PC-9 (cell line): Measurements from ENCODE around the gene TNK2. TPM values are rescaled to one million over a fixed set of nuclear protein-coding genes. Genes with fewer than 3 reads are reported as not detected.

ENCODE experiments used
- BruUV-seq: library from RNA; stranded (reverse); fragments of 400-500 nt; replicated peaks from 2 replicates; lab custom pipeline; 2021; lab: Mats Ljungman, UMichigan
- CTCF ChIA-PET: fragments of 300-600 bp; sonication (Branson Sonifier 250); formaldehyde crosslinking; loops from one replicate; lab custom pipeline; 2022; ENCODE audit warnings: antibody characterized with exemption; lab: Charles Lee
- POLR2A ChIA-PET: fragments of 300-600 bp; sonication (Branson Sonifier 250); formaldehyde crosslinking; loops from one replicate; lab custom pipeline; 2022; ENCODE audit warnings: antibody characterized with exemption; ENCODE audit not compliant: unreplicated experiment; lab: Charles Lee
- DNase-seq, 2 experiments: peaks; one replicate each; pipeline versions ENCODE4 v3.0.0 to v3.0.0-alpha.2; 2015 to 2022; ENCODE audit warnings: mixed read lengths in 1 of 2
- H2AFZ ChIP-seq: fragments of 200-600 bp; sonication (generic); 2 replicates; pipeline ENCODE4 v1.8.1; 2017; ENCODE audit warnings: antibody characterized with exemption
- H3F3A ChIP-seq: fragments of 200-600 bp; sonication (generic); 2 replicates; pipeline ENCODE4 v1.8.1; 2017; ENCODE audit warnings: antibody characterized with exemption, mild to moderate bottlenecking, low read depth; ENCODE audit not compliant: insufficient read depth
- H3K27ac ChIP-seq: fragments of 200-600 bp; sonication (generic); 2 replicates; pipeline ENCODE4 v1.6.1; 2016; ENCODE audit warnings: mixed run types
- H3K27me3 ChIP-seq: fragments of 200-600 bp; sonication (generic); 2 replicates; pipeline ENCODE4 v1.6.1; 2016; ENCODE audit warnings: low read depth, mixed run types; ENCODE audit not compliant: insufficient read depth
- H3K36me3 ChIP-seq: fragments of 200-600 bp; sonication (generic); 2 replicates; pipeline ENCODE4 v1.6.1; 2016; ENCODE audit warnings: low read depth, mixed run types
- H3K4me1 ChIP-seq: fragments of 200-600 bp; sonication (generic); replicated peaks from 2 replicates; pipeline ENCODE4 v1.6.1; 2016; ENCODE audit warnings: mixed run types; ENCODE audit not compliant: insufficient read depth
- H3K4me2 ChIP-seq: fragments of 200-600 bp; sonication (generic); 2 replicates; pipeline ENCODE4 v1.6.1; 2017; ENCODE audit warnings: mixed run types
- H3K4me3 ChIP-seq: fragments of 200-600 bp; sonication (generic); 2 replicates; pipeline ENCODE4 v1.6.1; 2016; ENCODE audit warnings: mixed run types
- H3K79me2 ChIP-seq: fragments of 200-600 bp; sonication (generic); 2 replicates; pipeline ENCODE4 v1.6.1; 2017; ENCODE audit warnings: low read depth, mixed run types
- H3K9me2 ChIP-seq: fragments of 200-600 bp; sonication (generic); 2 replicates; pipeline ENCODE4 v1.8.1; 2017; ENCODE audit warnings: mild to moderate bottlenecking; ENCODE audit not compliant: insufficient read depth
- H3K9me3 ChIP-seq: fragments of 200-600 bp; sonication (generic); 2 replicates; pipeline ENCODE4 v1.8.1; 2016; ENCODE audit warnings: low read depth; ENCODE audit not compliant: insufficient read depth
- H4K20me1 ChIP-seq: fragments of 200-600 bp; sonication (generic); 2 replicates; pipeline ENCODE4 v1.8.1; 2017; ENCODE audit not compliant: insufficient read depth
- CTCF ChIP-seq: fragments of 200-600 bp; sonication (generic); conservative IDR thresholded peaks from 2 replicates; pipeline ENCODE4 v1.6.1; 2017; ENCODE audit warnings: mixed run types, antibody characterized with exemption, mild to moderate bottlenecking, moderate library complexity
- EZH2 ChIP-seq: fragments of 200-600 bp; sonication (generic); IDR thresholded peaks from 2 replicates; pipeline ENCODE4 v1.8.0; 2017; ENCODE audit warnings: antibody characterized with exemption, low read depth
- intact Hi-C: fragments of 100-400 bp; cut with micrococcal nuclease; formaldehyde crosslinking; loops from one replicate; pipeline ENCODE4 v1.10.0; 2022; ENCODE audit not compliant: unreplicated experiment
- total RNA-seq: library from RNA; stranded (reverse); gene quantifications from 2 replicates; pipeline ENCODE4 v1.2.3, GENCODE V29; 2021

The TNK2 gene
- total RNA-seq, 1 experiment from 2014 or later: 118 TPM

- Histone ChIP-seq H3K4me1 (peaks cover 54% of the 10 kb centered on the region), H3K4me3 (peak overlapping the region; percentile 43; the same call in 1 of the 2 replicates), H3F3A (peaks cover 12% of the 10 kb centered on the region; the same call in 1 of the 2 replicates), H2AFZ (no peak overlapping the region), H4K20me1 (no peaks in the 10 kb centered on the region), H3K36me3 (peaks cover 21% of the 10 kb centered on the region; the same call in 1 of the 2 replicates), H3K79me2 (peaks cover 45% of the 10 kb centered on the region), H3K9me3 (no peaks in the 10 kb centered on the region), H3K4me2 (peak overlapping the region; percentile 81), H3K27ac (peak overlapping the region; percentile 87), H3K9me2 (no peaks in the 10 kb centered on the region), H3K27me3 (no peaks in the 10 kb centered on the region)
- no TSS peak for BruUV-seq
- no peak for TF ChIP-seq EZH2
- no peak for TF ChIP-seq CTCF
- DNase-seq: peak; percentile 90 to 91
- ChIA-PET CTCF (interaction anchor here (1.3 kb wide), 1 partner anchor 24 kb away, joined by 8 read pairs; no protein-coding TSS in a partner anchor), POLR2A (interaction anchor here (0.6 kb wide), 1 partner anchor 541 kb away, joined by 3 read pairs; no protein-coding TSS in a partner anchor)
- intact Hi-C loops: loop anchor here (2.0 kb wide), 1 partner anchor 44 kb away; no protein-coding TSS in a partner anchor
Observed at GRCh38 chr3:195870442-195870841, 37.9 kb downstream of the TNK2 start.

GRCh38 chr3:195869413-195870001 lies 38.8 kb downstream of the TNK2 start:
- Histone ChIP-seq H3K9me3 (no peaks in the 10 kb centered on the region), H3K79me2 (peaks cover 42% of the 10 kb centered on the region), H3K27me3 (no peaks in the 10 kb centered on the region), H4K20me1 (no peaks in the 10 kb centered on the region), H3K4me1 (peaks cover 51% of the 10 kb centered on the region), H3K9me2 (no peaks in the 10 kb centered on the region), H3K27ac (peak overlapping the region; percentile 87; the same call in 1 of the 2 replicates), H3K4me3 (no peak overlapping the region), H3K36me3 (peaks cover 21% of the 10 kb centered on the region; the same call in 1 of the 2 replicates), H3F3A (peaks cover 12% of the 10 kb centered on the region; the same call in 1 of the 2 replicates), H3K4me2 (peak overlapping the region; percentile 81), H2AFZ (no peak overlapping the region)
- ChIA-PET POLR2A (no interaction called here), CTCF (no interaction called here)
- DNase-seq: no peak
- BruUV-seq: no TSS peak
- intact Hi-C loops: loop anchor here (2.0 kb wide), 1 partner anchor 45 kb away; no protein-coding TSS in a partner anchor
- TF ChIP-seq CTCF (no peak), EZH2 (no peak)

DNA sequence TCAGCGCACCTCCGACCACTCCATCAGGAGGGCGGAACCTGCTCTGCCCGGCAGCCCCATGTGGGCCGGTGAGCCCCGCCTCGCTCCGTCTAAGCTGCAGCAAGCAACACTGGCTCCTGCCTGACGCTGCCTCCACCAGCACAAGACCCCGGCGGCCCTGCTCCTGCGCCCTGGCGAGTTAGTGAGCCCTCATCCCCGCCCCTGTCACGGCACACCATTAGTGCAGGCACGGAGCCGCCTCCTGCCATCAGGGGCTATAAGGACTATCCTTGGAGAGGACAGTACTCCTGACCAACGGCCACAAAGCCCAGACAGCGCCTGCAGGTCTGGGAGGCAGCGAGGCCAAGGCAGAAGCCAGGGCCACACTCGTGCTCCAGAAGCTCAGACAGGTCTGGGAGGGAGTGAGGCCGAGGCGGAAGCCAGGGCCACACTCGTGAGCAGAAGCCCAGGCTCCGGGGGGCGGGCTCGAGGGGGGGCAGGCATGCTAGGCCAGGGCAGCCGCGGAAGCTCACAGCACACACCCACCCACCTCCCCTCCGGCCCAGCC lies 39.4 kb downstream of the TNK2 start:
- CTCF ChIA-PET: no interaction called here
- peaks cover 21% of the 10 kb centered on the region; the same call in 1 of the 2 replicates for H3K36me3 ChIP-seq

More for the DNA sequence above, 39.4 kb downstream of the TNK2 start:
- Histone ChIP-seq H3K27me3 (no peaks in the 10 kb centered on the region), H3K4me3 (no peak overlapping the region), H3K79me2 (peaks cover 37% of the 10 kb centered on the region), H3K4me1 (peaks cover 48% of the 10 kb centered on the region), H4K20me1 (no peaks in the 10 kb centered on the region), H3K4me2 (no peak overlapping the region), H3F3A (peaks cover 16% of the 10 kb centered on the region; the same call in 1 of the 2 replicates), H3K27ac (no peak overlapping the region), H2AFZ (no peak overlapping the region), H3K9me3 (no peaks in the 10 kb centered on the region), H3K9me2 (no peaks in the 10 kb centered on the region)
- DNase-seq: no peak
- intact Hi-C loops: no loop called here
- no peak for TF ChIP-seq CTCF
- no peak for TF ChIP-seq EZH2
- POLR2A ChIA-PET: no interaction called here
- no TSS peak for BruUV-seq
